CD1c-positive myeloid dendritic cell (primary cell): ENCODE results near the gene NCK1.

Experiments
- DNase-seq: peaks from one replicate; pipeline ENCODE4 v3.0.0-alpha.2; 2016; ENCODE audit errors: extremely low spot score

Gene NCK1

GRCh38 chr3:136861890-136862616 lies at the start of gene NCK1:
TSS of gene NCK1 (plus strand) at chr3:136862208. CDS start at chr3:136928002, 65,794 bp downstream.
- DNase-seq = peak; percentile 98

GRCh38 chr3:136817448-136817847 lies 44.6 kb upstream of the NCK1 start:
- DNase-seq = no peak

GRCh38 chr3:136818191-136818768 lies 43.7 kb upstream of the NCK1 start:
- no peak for DNase-seq

GRCh38 chr3:136818769-136819391 lies 43.1 kb upstream of the NCK1 start, which contains the start of gene SLC35G2:
TSS of gene SLC35G2 (plus strand) at chr3:136819126. CDS start at chr3:136854461, 35,335 bp downstream.
- DNase-seq = peak; percentile 40

GRCh38 chr3:136819392-136819730 lies 42.6 kb upstream of the NCK1 start:
- DNase-seq = peak; percentile 41

- peak; percentile 24 for DNase-seq
Measured at GRCh38 chr3:136819731-136820679, 42.0 kb upstream of the NCK1 start.

- no peak for DNase-seq
Measured at GRCh38 chr3:136831461-136831860, 30.5 kb upstream of the NCK1 start.

- DNase-seq = no peak
Measured at GRCh38 chr3:136835089-136835812, 26.8 kb upstream of the NCK1 start.

GRCh38 chr3:136835813-136836510 lies 26.0 kb upstream of the NCK1 start:
- no peak for DNase-seq

- DNase-seq = no peak
Measured at GRCh38 chr3:136836511-136837156, 25.4 kb upstream of the NCK1 start.

GRCh38 chr3:136838641-136839555 lies 23.1 kb upstream of the NCK1 start:
- DNase-seq = no peak

GRCh38 chr3:136839556-136839931 lies 22.5 kb upstream of the NCK1 start:
- no peak for DNase-seq

GRCh38 chr3:136840252-136840651 lies 21.8 kb upstream of the NCK1 start:
- no peak for DNase-seq

- no peak for DNase-seq
Measured at GRCh38 chr3:136842294-136842693, 19.7 kb upstream of the NCK1 start.

- no peak for DNase-seq
Measured at GRCh38 chr3:136844724-136845123, 17.3 kb upstream of the NCK1 start.

GRCh38 chr3:136852180-136852579 lies 9.8 kb upstream of the NCK1 start:
- DNase-seq = no peak

- DNase-seq = peak; percentile 19
Measured at GRCh38 chr3:136856665-136857064, 5.3 kb upstream of the NCK1 start.

GRCh38 chr3:136858381-136858780 lies 3.6 kb upstream of the NCK1 start:
- peak; percentile 74 for DNase-seq

GRCh38 chr3:136860541-136860940 lies 1.5 kb upstream of the NCK1 start:
- DNase-seq = peak; percentile 11
